Testis (tissue), 2 donors: Measurements from ENCODE around the gene IRGC.
"Not testable (repeated sequence)": the region's sequence is repeated elsewhere in the genome, so short reads cannot be mapped to it uniquely, and the experiment has no call there.

Experiments
- CTCF ChIP-seq, 3 experiments: fragments of 450-650 bp in 2 of 3; fragments of 200-600 bp in 1 of 3; sonication (generic) in 1 of 3; IDR thresholded peaks; one replicate each; pipeline ENCODE4 v1.5.1; 2016 to 2019; ENCODE audit warnings: antibody characterized with exemption in 3 of 3, mild to moderate bottlenecking in 2 of 3, moderate library complexity in 1 of 3
- POLR2A ChIP-seq: fragments of 450-650 bp; IDR thresholded peaks from one replicate; pipeline ENCODE4 v1.6.1; 2017; ENCODE audit warnings: antibody characterized with exemption, mild to moderate bottlenecking, moderate library complexity

GRCh38 chr19:43764684-43765083, 48.8 kb downstream of the IRGC start:
- TF ChIP-seq CTCF (IDR thresholded peaks at IDR 0.05); POLR2A: not testable (repeated sequence)
